Thyroid gland (tissue), 4 donors: ENCODE data around the gene CXCR6. TPM values are rescaled to one million over a fixed set of nuclear protein-coding genes. Genes with fewer than 3 reads are reported as not detected.

ENCODE experiments used
- DNase-seq, 2 donors: peaks; one replicate each; pipeline ENCODE4 v3.0.0-alpha.2; 2019
- H3K27ac ChIP-seq, 3 donors: fragments of 200-600 bp; sonication (generic); 1 replicate in 2 of 3; 2 replicates in 1 of 3; pipeline ENCODE4 v1.5.1; 2016 to 2019; ENCODE audit warnings: mild to moderate bottlenecking in 1 of 3, moderate library complexity in 1 of 3
- H3K27me3 ChIP-seq: fragments of 200-600 bp; sonication (generic); one replicate; pipeline ENCODE4 v1.5.1; 2019
- H3K36me3 ChIP-seq, 2 donors: fragments of 200-600 bp; sonication (generic); one replicate each; pipeline ENCODE4 v1.5.1; 2016 to 2019
- H3K4me1 ChIP-seq, 2 donors: fragments of 200-600 bp; sonication (generic); one replicate each; pipeline ENCODE4 v1.5.1; 2017 to 2019
- H3K4me3 ChIP-seq, 3 donors: fragments of 200-600 bp; sonication (generic); replicated peaks in 1 of 3; 1 replicate in 2 of 3; 2 replicates in 1 of 3; pipeline ENCODE4 v1.5.1; 2016; ENCODE audit warnings: mild to moderate bottlenecking in 1 of 3
- H3K9me3 ChIP-seq: fragments of 200-600 bp; sonication (generic); one replicate; pipeline ENCODE4 v1.5.1; 2017
- POLR2A ChIP-seq, 2 donors: fragments of 450-650 bp; IDR thresholded peaks; one replicate each; pipeline ENCODE4 v1.6.1; 2017; ENCODE audit warnings: antibody characterized with exemption in 2 of 2, mild to moderate bottlenecking in 2 of 2, moderate library complexity in 1 of 2
- WGBS, 2 donors: methylation state at CpG; one replicate each; pipeline ENCODE4 v1.1.5; 2017; 5-methylcytosine and 5-hydroxymethylcytosine counted together
- intact Hi-C: fragments of 100-400 bp; cut with DNase I; formaldehyde crosslinking; loops from one replicate; pipeline ENCODE4 v1.15.1; 2023
- total RNA-seq, 4 donors: library from RNA; depleted of rRNA; stranded (reverse); fragments of >200 nt; gene quantifications; one replicate each; pipeline ENCODE4 v1.2.3, GENCODE V29; 2016
- TF ChIP-seq, protein P1 (sequence below), 6 experiments: fragments of 200-600 bp in 3 of 6; fragments of 450-650 bp in 3 of 6; sonication (generic) in 3 of 6; IDR thresholded peaks; one replicate each; pipeline ENCODE4 v1.5.1; 2016 to 2019; ENCODE audit warnings: antibody characterized with exemption in 6 of 6, mild to moderate bottlenecking in 2 of 6, inconsistent platforms in 1 of 6, moderate library complexity in 1 of 6

CXCR6 gene
- total RNA-seq, 4 donors from 2014 or later: 2.1 to 4.4 (median 3.4) TPM

DNA sequence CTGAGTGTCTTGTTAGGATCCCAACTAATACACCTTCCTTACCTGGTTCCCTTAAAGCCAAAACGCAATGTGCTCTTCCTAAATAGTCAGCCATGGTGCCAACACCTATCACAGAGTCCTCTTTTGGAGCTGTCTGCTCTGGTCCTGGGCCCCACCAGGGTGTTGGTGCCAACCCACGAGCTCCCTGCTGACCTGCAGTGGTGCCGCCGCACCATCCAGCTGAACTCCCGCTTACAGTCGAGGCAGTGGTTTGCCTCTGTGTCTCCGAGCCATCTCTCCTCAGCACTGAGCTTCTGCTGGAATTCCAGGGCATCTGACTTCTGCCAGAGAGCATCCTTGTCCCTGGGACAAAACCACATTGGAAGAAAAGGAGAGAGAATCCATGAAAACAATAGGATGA is 15.9 kb downstream of the CXCR6 start:
- Histone ChIP-seq H3K4me3 (no peak overlapping the region), H3K27me3 (no peaks in the 10 kb centered on the region), H3K4me1 (peaks cover 19 to 38% of the 10 kb centered on the region in 2 donors), H3K27ac (peak overlapping the region in 2 of 3 donors; percentile 44 to 91), H3K36me3 (peaks cover 48 to 70% of the 10 kb centered on the region in 2 donors), H3K9me3 (no peaks in the 10 kb centered on the region)
- DNase-seq: no peak
- intact Hi-C loops: no loop called here
- 90 to 95% methylated on average over 7 of the region's 7 CpGs for WGBS, 2 donors
- no peak for TF ChIP-seq POLR2A (IDR thresholded peaks at IDR 0.05)
- TF ChIP-seq, protein P1, sequence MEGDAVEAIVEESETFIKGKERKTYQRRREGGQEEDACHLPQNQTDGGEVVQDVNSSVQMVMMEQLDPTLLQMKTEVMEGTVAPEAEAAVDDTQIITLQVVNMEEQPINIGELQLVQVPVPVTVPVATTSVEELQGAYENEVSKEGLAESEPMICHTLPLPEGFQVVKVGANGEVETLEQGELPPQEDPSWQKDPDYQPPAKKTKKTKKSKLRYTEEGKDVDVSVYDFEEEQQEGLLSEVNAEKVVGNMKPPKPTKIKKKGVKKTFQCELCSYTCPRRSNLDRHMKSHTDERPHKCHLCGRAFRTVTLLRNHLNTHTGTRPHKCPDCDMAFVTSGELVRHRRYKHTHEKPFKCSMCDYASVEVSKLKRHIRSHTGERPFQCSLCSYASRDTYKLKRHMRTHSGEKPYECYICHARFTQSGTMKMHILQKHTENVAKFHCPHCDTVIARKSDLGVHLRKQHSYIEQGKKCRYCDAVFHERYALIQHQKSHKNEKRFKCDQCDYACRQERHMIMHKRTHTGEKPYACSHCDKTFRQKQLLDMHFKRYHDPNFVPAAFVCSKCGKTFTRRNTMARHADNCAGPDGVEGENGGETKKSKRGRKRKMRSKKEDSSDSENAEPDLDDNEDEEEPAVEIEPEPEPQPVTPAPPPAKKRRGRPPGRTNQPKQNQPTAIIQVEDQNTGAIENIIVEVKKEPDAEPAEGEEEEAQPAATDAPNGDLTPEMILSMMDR (IDR thresholded peaks at IDR 0.05): no peak

DNA sequence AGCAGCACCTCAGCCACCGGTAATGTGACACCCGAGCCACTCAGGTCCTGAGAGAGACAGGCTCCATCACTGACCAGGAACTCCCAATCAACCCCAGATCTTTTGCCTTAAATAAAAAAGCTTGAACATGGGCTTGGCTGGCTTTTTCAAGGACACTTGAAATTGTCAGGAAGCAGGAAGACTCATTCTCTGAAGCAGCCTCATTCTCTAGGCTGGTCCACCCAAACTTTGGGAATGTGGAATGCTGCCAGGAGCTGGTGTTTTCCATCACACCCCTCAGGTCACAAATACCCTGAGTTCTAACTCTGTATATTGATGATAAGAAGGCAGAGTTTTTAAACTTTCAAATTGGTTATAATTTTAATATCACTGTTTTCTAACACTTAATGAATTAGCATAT is 17.0 kb downstream of the CXCR6 start:
- H3K4me3 ChIP-seq: no peak overlapping the region
- WGBS, 2 donors: 70 to 83% methylated on average over 2 of the region's 2 CpGs
- peaks cover 9 to 28% of the 10 kb centered on the region in 2 donors for H3K4me1 ChIP-seq
- H3K9me3 ChIP-seq: no peaks in the 10 kb centered on the region
- H3K27me3 ChIP-seq: no peaks in the 10 kb centered on the region
- peak; percentile 57 to 64 for DNase-seq
- H3K27ac ChIP-seq: peak overlapping the region in 1 of 3 donors; percentile 6
- intact Hi-C loops: no loop called here
- peaks cover 54 to 75% of the 10 kb centered on the region in 2 donors for H3K36me3 ChIP-seq
- TF ChIP-seq POLR2A (IDR thresholded peaks at IDR 0.05): no peak
- TF ChIP-seq, protein P1 (IDR thresholded peaks at IDR 0.05): no peak

DNA sequence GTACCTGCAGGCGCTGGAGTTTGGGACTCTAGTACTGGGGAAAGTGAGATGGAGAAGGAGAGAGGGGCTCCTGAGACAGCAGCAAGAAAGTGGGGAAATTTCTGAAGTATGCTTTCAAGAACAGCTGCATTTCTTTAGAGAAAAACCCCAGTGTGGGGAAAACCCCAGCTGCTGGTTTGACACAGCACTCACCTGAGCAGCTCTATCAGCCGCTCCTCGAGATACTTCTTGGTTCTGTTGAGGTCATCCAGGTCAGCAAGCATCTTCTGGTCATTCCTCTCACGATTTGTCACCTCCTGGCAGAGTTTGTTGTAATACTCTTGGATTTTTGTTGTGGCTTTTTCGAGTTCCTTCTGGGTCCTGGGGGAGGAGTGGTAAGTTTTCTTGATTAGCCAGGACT is 18.8 kb downstream of the CXCR6 start:
- Histone ChIP-seq H3K4me3 (no peak overlapping the region), H3K27me3 (no peaks in the 10 kb centered on the region), H3K36me3 (peaks cover 63 to 91% of the 10 kb centered on the region in 2 donors), H3K27ac (no peak overlapping the region), H3K4me1 (peaks cover 16 to 27% of the 10 kb centered on the region in 2 donors), H3K9me3 (no peaks in the 10 kb centered on the region)
- 73 to 97% methylated on average over 5 of the region's 5 CpGs for WGBS, 2 donors
- TF ChIP-seq, protein P1 (IDR thresholded peaks at IDR 0.05): no peak
- no peak for TF ChIP-seq POLR2A (IDR thresholded peaks at IDR 0.05)
- intact Hi-C loops: no loop called here
- DNase-seq: no peak

DNA sequence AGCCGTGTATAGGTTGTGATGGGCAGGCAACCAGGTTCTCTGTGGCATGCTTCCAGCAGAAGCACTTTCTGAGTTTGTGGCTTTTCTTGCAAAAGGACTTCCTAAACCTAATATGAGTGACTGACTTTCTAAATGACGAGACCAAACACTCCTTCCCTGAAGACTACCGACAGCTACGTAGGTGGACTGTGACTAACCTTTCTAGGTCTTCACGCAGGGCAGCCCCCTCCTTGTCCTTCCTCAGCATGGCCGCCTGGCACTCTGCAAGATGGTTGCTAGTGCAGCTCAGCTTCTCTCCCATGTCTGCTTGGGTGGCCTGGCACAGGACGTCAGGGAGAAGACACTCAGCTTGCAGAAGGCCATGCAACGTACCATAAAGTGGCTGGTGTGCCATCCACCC is 20.9 kb downstream of the CXCR6 start:
- Histone ChIP-seq H3K36me3 (peaks cover 64 to 92% of the 10 kb centered on the region in 2 donors), H3K9me3 (no peaks in the 10 kb centered on the region)

DNA sequence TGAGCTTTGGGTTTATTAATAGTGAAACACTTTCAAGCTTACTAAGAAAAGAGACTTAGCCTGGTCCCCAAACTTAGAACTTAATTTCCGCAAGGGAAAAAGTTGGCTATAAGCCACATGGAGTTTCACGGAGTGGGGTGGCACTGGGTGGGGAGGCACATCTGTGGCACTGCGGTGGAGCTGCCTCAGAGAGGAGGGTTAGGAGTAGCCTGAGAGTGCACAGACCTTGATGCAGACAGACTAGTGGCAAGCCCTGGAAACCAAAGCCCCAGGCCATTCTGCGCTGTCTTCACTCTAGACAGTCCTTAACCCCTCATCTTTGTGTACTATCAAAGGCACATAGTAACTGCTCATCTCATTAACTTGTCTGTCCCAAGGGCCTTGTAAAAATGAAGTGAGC is 22.0 kb downstream of the CXCR6 start:
- H3K27ac ChIP-seq: no peak overlapping the region
- intact Hi-C loops: no loop called here
- no peaks in the 10 kb centered on the region for H3K9me3 ChIP-seq

More for the DNA sequence above, 20.9 kb downstream of the CXCR6 start:
- H3K4me1 ChIP-seq: peaks cover 30 to 33% of the 10 kb centered on the region in 2 donors
- H3K27ac ChIP-seq: no peak overlapping the region
- no peak for TF ChIP-seq POLR2A (IDR thresholded peaks at IDR 0.05)
- TF ChIP-seq, protein P1 (IDR thresholded peaks at IDR 0.05): no peak
- intact Hi-C loops: no loop called here
- no peak overlapping the region for H3K4me3 ChIP-seq
- DNase-seq: no peak
- no peaks in the 10 kb centered on the region for H3K27me3 ChIP-seq
- 83 to 88% methylated on average over 8 of the region's 8 CpGs for WGBS, 2 donors

More for the DNA sequence above, 22.0 kb downstream of the CXCR6 start:
- Histone ChIP-seq H3K4me1 (peaks cover 29 to 30% of the 10 kb centered on the region in 2 donors), H3K36me3 (peaks cover 62 to 87% of the 10 kb centered on the region in 2 donors), H3K27me3 (no peaks in the 10 kb centered on the region), H3K4me3 (no peak overlapping the region)
- no peak for DNase-seq
- TF ChIP-seq, protein P1 (IDR thresholded peaks at IDR 0.05): no peak
- no peak for TF ChIP-seq POLR2A (IDR thresholded peaks at IDR 0.05)
- WGBS, 2 donors: 82 to 84% methylated on average over 4 of the region's 4 CpGs
